GM10266 (cell line): ENCODE data around the gene RNF4.
"Not testable (repeated sequence)": the region's sequence is repeated elsewhere in the genome, so short reads cannot be mapped to it uniquely, and the experiment has no call there.

ENCODE experiments used
- DNase-seq: peaks from one replicate; pipeline ENCODE4 v3.0.0; 2012; ENCODE audit errors: extremely low spot score
- CTCF ChIP-seq: IDR thresholded peaks from 2 replicates; pipeline ENCODE4 v1.5.1; 2012; ENCODE audit warnings: mild to moderate bottlenecking, low read depth; ENCODE audit not compliant: control insufficient read depth, insufficient read depth; ENCODE audit errors: missing control alignments

Gene RNF4

GRCh38 chr4:2426069-2426397 lies 42.9 kb upstream of the RNF4 start:
- TF ChIP-seq CTCF, result no peak
- no peak for DNase-seq

- no peak for DNase-seq
- TF ChIP-seq CTCF, result no peak
Measured at GRCh38 chr4:2426711-2427275, 42.1 kb upstream of the RNF4 start.

DNA sequence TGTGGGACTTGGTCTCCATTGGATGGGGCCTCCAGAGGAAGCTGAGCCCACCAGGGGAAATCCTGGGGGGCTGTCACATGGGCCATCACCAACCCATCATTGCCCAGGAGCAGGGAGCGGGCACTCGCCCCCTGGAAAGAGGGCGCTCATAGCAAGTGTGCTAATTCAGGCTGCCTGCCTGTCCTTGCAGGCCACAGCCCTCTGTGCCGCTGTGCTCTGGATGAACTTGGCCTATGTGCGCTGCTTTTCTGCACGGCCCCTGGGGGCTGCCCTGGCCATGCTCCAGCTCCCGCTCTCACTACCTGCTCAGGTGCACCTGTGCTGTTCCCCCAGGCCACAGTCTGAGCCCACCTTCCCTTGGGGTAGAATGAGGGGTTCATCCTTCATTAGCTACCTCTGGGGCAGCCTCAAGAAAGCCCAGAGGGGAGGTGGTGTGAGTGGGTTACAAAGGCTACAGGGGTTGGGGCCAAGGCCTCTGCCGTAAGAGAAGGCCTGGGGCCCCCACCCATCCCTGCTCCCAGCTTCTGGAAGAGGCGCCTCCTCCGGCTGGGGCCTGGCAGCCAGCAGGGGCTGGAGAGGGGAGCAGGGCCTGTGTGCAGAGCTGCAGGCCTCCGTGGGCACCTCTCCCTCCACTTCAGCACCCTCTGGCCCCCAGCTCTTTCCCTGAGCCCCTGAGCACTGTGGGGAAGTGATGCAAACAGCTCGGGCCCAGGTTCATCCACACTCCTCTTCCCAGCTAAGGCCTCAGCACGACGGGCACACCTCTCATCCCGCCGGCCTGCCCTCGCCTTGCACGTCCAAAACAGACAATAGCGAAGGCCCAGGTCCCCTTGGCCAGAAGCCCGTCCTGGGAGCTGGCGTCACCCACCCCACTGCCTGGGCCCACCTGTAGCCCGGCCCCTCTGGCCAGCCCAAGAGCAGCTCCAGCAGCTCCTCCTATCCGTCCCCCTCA lies 41.2 kb upstream of the RNF4 start:
- DNase-seq, result no peak
- TF ChIP-seq CTCF, result no peak

DNA sequence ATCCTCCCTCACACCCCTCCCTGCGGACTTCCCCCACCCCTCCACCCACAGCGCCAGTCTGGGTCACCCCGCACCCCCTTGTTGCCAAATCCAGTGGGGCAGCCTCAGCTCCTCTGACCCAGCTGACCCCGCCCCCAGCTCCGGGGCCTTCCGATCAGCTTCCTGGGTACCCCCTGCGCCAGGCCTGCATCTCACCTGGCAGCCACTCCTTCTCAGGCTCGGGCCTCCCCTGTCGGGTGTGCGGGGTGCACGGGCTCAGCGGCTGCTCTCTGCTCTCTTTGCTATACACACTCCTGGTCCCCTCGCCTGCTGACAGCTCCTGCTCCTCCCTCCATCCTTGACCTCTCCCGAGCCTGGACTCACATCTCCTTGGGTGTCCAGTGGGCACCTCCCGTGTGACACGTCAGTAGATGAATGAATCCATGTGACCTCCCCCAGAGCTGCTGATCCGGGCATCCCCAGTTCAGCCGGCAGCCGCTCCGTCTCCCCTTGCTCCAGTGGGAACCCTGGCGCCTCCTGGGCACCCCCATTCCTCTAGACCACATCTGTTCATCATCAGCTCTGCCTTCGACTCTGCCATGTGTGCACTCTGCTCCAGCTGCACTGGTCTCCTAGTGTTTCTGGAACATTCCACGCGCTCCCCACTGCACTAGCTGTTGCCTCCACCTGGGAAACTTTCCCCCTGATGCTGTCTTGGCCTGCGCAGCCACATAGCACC lies 40.3 kb upstream of the RNF4 start:
- TF ChIP-seq CTCF, result no peak
- no peak for DNase-seq

DNA sequence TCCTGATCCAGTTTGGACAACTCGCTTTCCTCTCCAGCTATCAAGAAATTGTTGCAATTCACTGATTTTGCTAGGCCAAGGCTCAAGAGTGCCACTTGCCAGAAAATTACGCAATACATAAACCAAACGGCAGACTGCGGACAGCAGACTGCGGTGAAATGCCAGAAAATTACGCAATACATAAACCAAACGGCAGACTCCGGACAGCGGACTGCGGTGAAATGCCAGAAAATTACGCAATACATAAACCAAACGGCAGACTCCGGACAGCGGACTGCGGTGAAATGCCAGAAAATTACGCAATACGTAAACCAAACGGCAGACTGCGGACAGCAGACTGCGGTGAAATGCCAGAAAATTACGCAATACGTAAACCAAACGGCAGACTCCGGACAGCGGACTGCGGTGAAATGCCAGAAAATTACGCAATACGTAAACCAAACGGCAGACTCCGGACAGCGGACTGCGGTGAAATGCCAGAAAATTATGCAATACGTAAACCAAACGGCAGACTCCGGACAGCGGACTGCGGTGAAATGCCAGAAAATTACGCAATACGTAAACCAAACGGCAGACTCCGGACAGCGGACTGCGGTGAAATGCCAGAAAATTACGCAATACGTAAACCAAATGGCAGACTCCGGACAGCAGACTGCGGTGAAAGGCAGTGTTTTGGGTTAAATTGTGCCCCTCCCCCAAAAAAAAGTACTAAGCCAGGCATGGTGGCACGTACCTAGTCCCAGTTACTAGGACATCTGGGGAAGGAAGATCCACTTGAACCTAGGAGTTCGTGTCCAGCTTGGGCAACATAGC lies 38.8 kb upstream of the RNF4 start:
- not testable (repeated sequence) for DNase-seq

DNA sequence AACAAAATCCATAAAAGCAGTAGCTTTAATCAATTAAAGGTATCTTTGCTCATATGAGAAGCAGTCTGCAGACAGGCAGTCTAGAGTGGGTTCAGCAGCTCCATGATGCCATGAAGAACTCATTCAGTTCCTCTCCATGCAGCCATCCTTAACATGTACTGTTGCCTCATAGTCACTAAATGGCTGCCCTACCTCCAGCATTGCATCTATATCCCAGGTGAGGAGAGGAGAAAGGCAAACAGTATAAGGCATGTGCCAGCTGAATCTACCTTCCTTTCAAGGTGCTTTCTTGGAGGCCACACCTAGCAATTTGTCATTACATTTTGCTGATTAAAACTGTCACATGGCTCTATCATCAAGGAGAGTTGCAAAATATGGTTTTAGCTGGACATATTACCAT lies 36.9 kb upstream of the RNF4 start:
- TF ChIP-seq CTCF, result no peak
- no peak for DNase-seq

DNA sequence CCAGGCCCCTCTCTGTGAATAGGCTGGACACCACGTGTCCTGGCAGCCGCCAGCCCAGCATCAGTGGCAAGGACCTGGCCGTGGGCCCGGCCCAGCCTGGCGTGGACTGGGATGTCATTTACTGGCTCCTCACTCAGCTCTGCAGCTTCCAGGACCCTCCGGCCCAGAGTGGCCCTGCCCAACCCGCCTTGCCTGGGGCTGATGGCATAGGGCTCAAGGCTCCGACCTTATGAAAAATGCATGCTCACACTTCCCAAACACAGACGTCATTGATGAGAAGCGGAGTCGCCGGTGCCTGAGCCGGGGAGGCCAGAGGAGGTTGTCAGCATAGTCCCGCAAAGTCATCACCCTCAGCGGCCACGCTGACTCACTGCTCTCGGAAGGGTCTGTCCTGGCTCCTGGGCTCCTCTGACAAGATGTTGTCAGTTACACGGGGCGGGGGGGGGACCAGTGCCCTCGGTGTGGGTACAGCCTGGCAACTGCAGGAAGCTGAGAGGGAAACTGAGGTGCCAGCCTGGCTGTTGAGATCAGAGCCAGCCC lies 35.8 kb upstream of the RNF4 start:
- TF ChIP-seq CTCF, result no peak
- no peak for DNase-seq
